HG02981 (cell line): ENCODE data around the gene ACOT7.

Experiments used
- ATAC-seq: cut with Tn5 transposase; IDR thresholded peaks from one replicate; pipeline ENCODE4 v1.9.1; 2021; ENCODE audit warnings: mild to moderate bottlenecking, moderate library complexity; ENCODE audit not compliant: unreplicated experiment

Gene ACOT7

DNA sequence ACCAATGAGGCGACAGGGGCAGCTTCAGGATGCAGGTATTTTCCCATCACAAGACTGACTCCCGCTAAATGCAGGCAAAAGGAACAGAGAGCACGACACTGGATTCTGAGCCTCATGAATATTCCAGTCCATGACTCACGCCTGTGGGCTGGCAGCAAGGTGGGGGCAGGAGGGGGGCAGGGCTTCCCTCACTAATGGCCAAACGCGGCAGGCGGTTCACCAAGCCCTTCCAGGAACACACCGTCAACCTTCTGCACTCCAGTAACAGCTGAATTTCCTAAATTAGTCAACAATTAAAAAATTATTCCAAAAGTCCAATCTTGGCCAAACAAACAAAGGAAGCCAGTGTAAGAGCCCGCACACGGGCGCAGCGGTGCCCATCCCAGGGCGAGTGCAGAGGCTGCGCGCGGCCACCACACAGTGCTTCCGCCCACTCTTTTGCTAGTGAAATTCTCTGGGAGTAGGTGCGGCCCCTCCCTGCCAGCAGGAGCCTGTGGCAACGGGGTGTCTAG, 120.1 kb downstream of the ACOT7 start:
- ATAC-seq: no peak

GRCh38 chr1:6272868-6273267, 120.7 kb downstream of the ACOT7 start:
- ATAC-seq: no peak

GRCh38 chr1:6272452-6272851, 121.1 kb downstream of the ACOT7 start:
- ATAC-seq: no peak

- no peak for ATAC-seq
These were observed 122.0 kb downstream of the ACOT7 start for GRCh38 chr1:6271554-6271953.

GRCh38 chr1:6271006-6271405, 122.6 kb downstream of the ACOT7 start:
- ATAC-seq: no peak

GRCh38 chr1:6270401-6270800, 123.2 kb downstream of the ACOT7 start:
- ATAC-seq: no peak

GRCh38 chr1:6269720-6270400, 123.7 kb downstream of the ACOT7 start:
- ATAC-seq: no peak

- no peak for ATAC-seq
These were observed 124.3 kb downstream of the ACOT7 start for GRCh38 chr1:6269296-6269695.

GRCh38 chr1:6268415-6268814, 125.2 kb downstream of the ACOT7 start:
- no peak for ATAC-seq

GRCh38 chr1:6267686-6268322, 125.8 kb downstream of the ACOT7 start:
- no peak for ATAC-seq

DNA sequence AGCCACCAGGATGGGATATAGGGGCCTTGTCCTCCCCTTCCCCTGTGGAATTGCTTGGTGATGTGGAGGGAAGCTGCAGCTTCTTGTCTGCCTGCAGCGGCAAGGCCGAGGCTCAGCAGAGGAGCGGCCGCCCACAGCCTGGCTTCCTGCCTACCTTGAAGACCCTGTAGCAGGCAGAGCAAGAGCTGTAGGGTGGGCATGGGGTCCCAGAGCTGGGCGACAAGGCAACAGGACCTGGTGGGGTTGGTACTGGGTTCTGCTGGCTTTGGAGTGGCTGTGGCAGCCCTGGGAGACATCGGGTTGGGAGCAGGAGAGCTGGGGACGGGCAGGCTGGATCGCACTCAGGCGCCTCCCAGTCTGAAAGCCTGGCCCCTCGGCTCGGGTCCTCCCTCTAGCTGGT, 126.9 kb downstream of the ACOT7 start:
- ATAC-seq: no peak

- no peak for ATAC-seq
These were observed 128.4 kb downstream of the ACOT7 start for GRCh38 chr1:6265151-6265550.

- no peak for ATAC-seq
These were observed 129.9 kb downstream of the ACOT7 start for GRCh38 chr1:6263716-6264115.

DNA sequence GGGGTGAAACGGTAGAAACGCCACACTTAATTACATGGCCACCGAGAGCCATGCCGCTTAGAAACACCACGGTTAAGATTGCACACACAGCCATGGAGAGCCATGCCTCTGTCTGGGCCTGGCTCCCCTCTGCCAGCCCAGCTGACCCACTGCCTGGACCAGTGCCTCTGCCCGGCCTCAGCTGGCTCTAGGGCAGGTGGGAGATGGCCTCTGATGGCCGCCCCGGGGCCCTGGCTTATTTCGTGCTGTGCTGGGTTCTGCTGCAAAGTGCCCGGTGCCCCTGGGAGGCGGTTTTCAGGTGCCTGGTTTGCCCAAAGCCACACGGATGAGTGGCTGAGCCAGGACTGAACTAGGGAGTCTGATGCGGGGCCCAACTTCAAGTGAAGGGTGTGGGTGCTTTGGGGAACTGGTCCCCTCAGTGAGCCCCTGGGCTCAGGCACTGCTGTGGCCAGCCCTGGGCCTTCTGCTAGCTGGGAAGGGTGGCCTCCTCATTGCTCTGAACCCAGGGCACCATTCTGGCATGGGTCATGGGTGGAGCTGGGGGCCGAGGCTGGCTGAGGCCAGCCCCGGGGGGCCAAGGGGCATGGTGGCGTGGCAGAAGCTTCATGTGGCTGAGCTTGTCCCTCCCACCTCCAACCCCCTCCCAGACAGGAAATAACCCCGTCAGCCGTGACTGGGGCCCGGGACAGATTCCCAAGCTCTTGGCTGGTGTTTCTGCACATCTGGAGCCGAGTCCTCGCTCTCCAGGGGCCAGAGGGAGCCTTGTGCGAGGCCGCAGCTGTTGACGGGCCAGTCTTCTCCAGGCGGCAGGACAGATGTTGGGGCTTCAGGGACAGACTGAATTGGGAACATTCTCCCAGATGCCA, 130.8 kb downstream of the ACOT7 start:
- no peak for ATAC-seq

GRCh38 chr1:6261615-6261995, 132.0 kb downstream of the ACOT7 start:
- no peak for ATAC-seq

- ATAC-seq: no peak
These were observed 132.5 kb downstream of the ACOT7 start, which contains the start of gene GPR153 for GRCh38 chr1:6260961-6261614. GPR153 (minus strand) TSS chr1:6261098; CDS start chr1:6254905, 6,193 bp downstream.

DNA sequence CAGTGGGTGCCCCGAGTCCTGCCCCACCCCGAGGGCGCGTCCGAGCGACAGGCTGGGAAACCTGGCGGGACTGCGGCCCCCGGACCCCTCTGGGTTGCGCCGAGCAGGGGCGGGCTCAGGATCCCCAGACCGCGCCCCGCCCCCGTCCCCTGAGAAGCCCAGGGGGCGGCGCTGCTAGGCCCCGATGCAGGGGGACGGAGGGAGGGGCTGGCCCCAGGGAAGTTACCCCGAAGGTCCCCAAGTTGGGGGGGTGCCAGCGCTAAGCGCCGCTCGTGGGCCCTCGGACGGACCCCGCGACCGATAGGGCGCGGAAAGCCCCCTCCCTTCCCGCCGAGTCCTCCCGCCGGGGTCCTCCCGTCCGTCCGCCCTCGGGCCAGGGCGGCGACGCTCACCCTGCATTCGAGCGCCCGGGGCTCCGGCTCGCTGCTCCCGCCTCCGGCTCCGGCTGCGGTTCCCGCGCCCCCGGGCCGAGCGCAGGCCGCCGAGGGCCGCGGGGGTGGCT, 133.1 kb downstream of the ACOT7 start:
- ATAC-seq: no peak

DNA sequence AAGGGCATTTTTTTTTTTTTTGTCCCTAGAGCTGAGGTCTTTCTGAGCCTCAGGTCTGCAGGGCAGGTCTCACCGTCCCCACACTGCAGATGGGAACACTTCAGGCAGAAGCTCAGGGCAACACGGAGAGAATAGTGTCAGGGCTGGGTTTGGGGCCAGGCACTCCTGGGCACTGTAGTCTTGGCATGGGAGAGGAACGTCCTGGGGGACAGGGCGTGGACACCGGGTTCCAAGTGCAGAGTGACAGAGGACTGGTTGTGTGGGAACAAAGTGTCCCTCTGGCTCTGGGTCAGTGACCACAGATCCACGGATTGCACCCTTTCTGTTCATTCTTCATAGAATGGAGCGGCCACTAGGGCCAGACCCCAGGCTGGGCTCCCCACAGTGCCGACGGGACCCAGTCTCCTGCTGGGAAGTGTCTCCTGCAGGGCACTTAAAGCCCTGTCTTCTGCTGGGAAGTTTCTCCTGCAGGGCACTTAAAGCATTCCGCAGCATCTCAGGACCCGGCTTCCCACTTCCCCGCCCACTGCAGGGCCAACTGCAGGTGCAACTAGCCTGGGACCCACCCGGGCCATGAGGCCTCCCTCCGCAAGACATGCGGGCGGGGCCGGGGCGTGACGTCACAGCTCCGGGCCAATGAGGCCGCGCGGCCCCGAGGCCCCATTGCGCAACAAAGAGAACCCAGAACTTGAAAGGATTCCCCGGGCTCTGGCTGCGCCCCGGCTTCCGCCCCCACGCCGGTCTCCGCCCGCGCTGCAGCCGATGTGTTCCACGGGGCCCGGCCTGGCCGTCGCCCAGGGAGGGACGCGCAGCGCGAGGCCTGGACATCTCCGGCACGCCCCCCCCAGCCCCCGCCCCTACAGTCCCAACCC, 133.8 kb downstream of the ACOT7 start:
- no peak for ATAC-seq

GRCh38 chr1:6258675-6259074, 134.9 kb downstream of the ACOT7 start:
- no peak for ATAC-seq

- no peak for ATAC-seq
These were observed 136.0 kb downstream of the ACOT7 start for GRCh38 chr1:6257541-6258069.
